Central memory CD8-positive, alpha-beta T cell (primary cell): ENCODE measurements around the gene FAAH.
A peak's percentile ranks its signal among the peaks of the same experiment; 100 is the strongest.
"Not testable (repeated sequence)": the region's sequence is repeated elsewhere in the genome, so short reads cannot be mapped to it uniquely, and the experiment has no call there.

ENCODE experiments used
- ATAC-seq: fragments of 150-1000 bp; cut with Tn5 transposase; replicated peaks from 2 replicates; pipeline ENCODE4 v1.10.0; 2022; ENCODE audit warnings: mild to moderate bottlenecking, moderate FRiP score, moderate number of reproducible peaks; ENCODE audit not compliant: poor library complexity, severe bottlenecking; ENCODE audit errors: extremely low read depth
- DNase-seq, 2 donors: peaks; one replicate each; pipeline ENCODE4 v3.0.0; 2021; ENCODE audit warnings: low spot score in 2 of 2
- H3K27ac Mint-ChIP-seq: one replicate; pipeline ENCODE4 v1.8.0; 2022; ENCODE audit warnings: low read depth, mild to moderate bottlenecking, moderate library complexity, mixed read lengths
- H3K27me3 Mint-ChIP-seq: one replicate; pipeline ENCODE4 v1.8.0; 2022; ENCODE audit warnings: mixed read lengths
- H3K36me3 Mint-ChIP-seq: one replicate; pipeline ENCODE4 v1.8.0; 2022; ENCODE audit warnings: mild to moderate bottlenecking, moderate library complexity, mixed read lengths; ENCODE audit not compliant: insufficient read depth
- H3K4me1 Mint-ChIP-seq: one replicate; pipeline ENCODE4 v1.8.0; 2022; ENCODE audit warnings: mixed read lengths
- H3K4me3 Mint-ChIP-seq: one replicate; pipeline ENCODE4 v1.8.0; 2022; ENCODE audit warnings: mild to moderate bottlenecking, moderate library complexity, mixed read lengths
- H3K9me3 Mint-ChIP-seq: one replicate; pipeline ENCODE4 v1.8.0; 2022; ENCODE audit warnings: mixed read lengths

FAAH gene

GRCh38 chr1:46394108-46394871 lies at the start of gene FAAH:
Gene FAAH (plus strand): TSS chr1:46394317. CDS start chr1:46394349, 32 bp downstream.
- no peak for ATAC-seq
- peaks cover 2% of the 10 kb centered on the region for H3K36me3 Mint-ChIP-seq
- no peak for DNase-seq

GRCh38 chr1:46344481-46344880 lies 49.6 kb upstream of the FAAH start:
- peaks cover 44% of the 10 kb centered on the region for H3K36me3 Mint-ChIP-seq
- no peaks in the 10 kb centered on the region for H3K9me3 Mint-ChIP-seq
- H3K4me3 Mint-ChIP-seq = no peak overlapping the region
- H3K27ac Mint-ChIP-seq = no peak overlapping the region
- ATAC-seq = no peak
- peaks cover 44% of the 10 kb centered on the region for H3K4me1 Mint-ChIP-seq
- no peaks in the 10 kb centered on the region for H3K27me3 Mint-ChIP-seq
- DNase-seq = no peak

More at GRCh38 chr1:46394108-46394871, at the start of gene FAAH:
- H3K4me1 Mint-ChIP-seq = peaks cover 5% of the 10 kb centered on the region
- peak within 1 kb of the TSS; percentile 50 for H3K4me3 Mint-ChIP-seq
- H3K9me3 Mint-ChIP-seq = peaks cover 13% of the 10 kb centered on the region
- H3K27me3 Mint-ChIP-seq = peaks cover 44% of the 10 kb centered on the region
- H3K27ac Mint-ChIP-seq = no peak within 1 kb of the TSS

GRCh38 chr1:46345281-46345680 lies 48.8 kb upstream of the FAAH start:
- H3K27ac Mint-ChIP-seq = no peak overlapping the region
- no peak overlapping the region for H3K4me3 Mint-ChIP-seq
- ATAC-seq (no peak), DNase-seq (no peak)
- peaks cover 45% of the 10 kb centered on the region for H3K36me3 Mint-ChIP-seq
- H3K9me3 Mint-ChIP-seq = no peaks in the 10 kb centered on the region
- no peaks in the 10 kb centered on the region for H3K27me3 Mint-ChIP-seq
- peaks cover 39% of the 10 kb centered on the region for H3K4me1 Mint-ChIP-seq

GRCh38 chr1:46352363-46352762 lies 41.8 kb upstream of the FAAH start:
- no peak for DNase-seq
- Mint-ChIP-seq H3K9me3 (no peaks in the 10 kb centered on the region), H3K36me3 (peaks cover 50% of the 10 kb centered on the region), H3K4me3 (no peak overlapping the region), H3K27me3 (no peaks in the 10 kb centered on the region), H3K27ac (no peak overlapping the region), H3K4me1 (peaks cover 7% of the 10 kb centered on the region)
- no peak for ATAC-seq

- H3K4me1 Mint-ChIP-seq, H3K27ac Mint-ChIP-seq, H3K27me3 Mint-ChIP-seq, DNase-seq, ATAC-seq, H3K9me3 Mint-ChIP-seq, H3K4me3 Mint-ChIP-seq: not testable (repeated sequence)
- peaks cover 55% of the 10 kb centered on the region for H3K36me3 Mint-ChIP-seq
Observed at GRCh38 chr1:46355920-46356319, 38.2 kb upstream of the FAAH start.

GRCh38 chr1:46362158-46362557 lies 32.0 kb upstream of the FAAH start:
- Mint-ChIP-seq H3K36me3 (peaks cover 41% of the 10 kb centered on the region), H3K9me3 (no peaks in the 10 kb centered on the region), H3K4me3 (no peak overlapping the region), H3K4me1 (no peaks in the 10 kb centered on the region), H3K27ac (no peak overlapping the region), H3K27me3 (no peaks in the 10 kb centered on the region)
- DNase-seq (no peak), ATAC-seq (no peak)

GRCh38 chr1:46363121-46363520 lies 31.0 kb upstream of the FAAH start:
- DNase-seq = no peak
- H3K4me3 Mint-ChIP-seq = no peak overlapping the region
- ATAC-seq = no peak
- H3K4me1 Mint-ChIP-seq = no peaks in the 10 kb centered on the region
- no peaks in the 10 kb centered on the region for H3K9me3 Mint-ChIP-seq
- no peaks in the 10 kb centered on the region for H3K27me3 Mint-ChIP-seq
- H3K27ac Mint-ChIP-seq = no peak overlapping the region
- H3K36me3 Mint-ChIP-seq = peaks cover 36% of the 10 kb centered on the region

- H3K36me3 Mint-ChIP-seq = peaks cover 37% of the 10 kb centered on the region
- H3K9me3 Mint-ChIP-seq = no peaks in the 10 kb centered on the region
- no peak overlapping the region for H3K27ac Mint-ChIP-seq
- ATAC-seq (no peak), DNase-seq (no peak)
- no peaks in the 10 kb centered on the region for H3K4me1 Mint-ChIP-seq
- no peak overlapping the region for H3K4me3 Mint-ChIP-seq
- H3K27me3 Mint-ChIP-seq = no peaks in the 10 kb centered on the region
Observed at GRCh38 chr1:46364612-46365011, 29.5 kb upstream of the FAAH start.

GRCh38 chr1:46365796-46366195 lies 28.3 kb upstream of the FAAH start:
- H3K36me3 Mint-ChIP-seq = peaks cover 27% of the 10 kb centered on the region
- H3K4me3 Mint-ChIP-seq, H3K27me3 Mint-ChIP-seq, DNase-seq, H3K27ac Mint-ChIP-seq, H3K4me1 Mint-ChIP-seq, ATAC-seq, H3K9me3 Mint-ChIP-seq: not testable (repeated sequence)

GRCh38 chr1:46367072-46367471 lies 27.0 kb upstream of the FAAH start:
- Mint-ChIP-seq H3K4me3 (no peak overlapping the region), H3K36me3 (peaks cover 22% of the 10 kb centered on the region), H3K27me3 (no peaks in the 10 kb centered on the region), H3K4me1 (no peaks in the 10 kb centered on the region), H3K9me3 (no peaks in the 10 kb centered on the region), H3K27ac (no peak overlapping the region)
- no peak for DNase-seq
- no peak for ATAC-seq

- H3K36me3 Mint-ChIP-seq = peaks cover 20% of the 10 kb centered on the region
- not testable (repeated sequence) for H3K27ac Mint-ChIP-seq, H3K4me3 Mint-ChIP-seq, H3K4me1 Mint-ChIP-seq, H3K9me3 Mint-ChIP-seq, H3K27me3 Mint-ChIP-seq, DNase-seq, ATAC-seq
Observed at GRCh38 chr1:46367701-46368100, 26.4 kb upstream of the FAAH start.

- H3K4me1 Mint-ChIP-seq = no peaks in the 10 kb centered on the region
- H3K27me3 Mint-ChIP-seq = no peaks in the 10 kb centered on the region
- no peak overlapping the region for H3K4me3 Mint-ChIP-seq
- no peak for DNase-seq
- H3K27ac Mint-ChIP-seq = no peak overlapping the region
- no peak for ATAC-seq
- no peaks in the 10 kb centered on the region for H3K9me3 Mint-ChIP-seq
- peaks cover 16% of the 10 kb centered on the region for H3K36me3 Mint-ChIP-seq
Observed at GRCh38 chr1:46368791-46369190, 25.3 kb upstream of the FAAH start.

- DNase-seq = no peak
- Mint-ChIP-seq H3K9me3 (no peaks in the 10 kb centered on the region), H3K27ac (no peak overlapping the region), H3K4me3 (no peak overlapping the region), H3K36me3 (peaks cover 12% of the 10 kb centered on the region), H3K27me3 (no peaks in the 10 kb centered on the region), H3K4me1 (no peaks in the 10 kb centered on the region)
- ATAC-seq = no peak
Observed at GRCh38 chr1:46369542-46370213, 24.4 kb upstream of the FAAH start.
